22Rv1 (cell line): ENCODE results near the gene PGM1.

Experiments
- ZFX ChIP-seq: fragments of 450-650 bp; IDR thresholded peaks from 2 replicates; pipeline ENCODE4 v1.6.1; 2017; ENCODE audit warnings: antibody characterized with exemption, borderline replicate concordance
- TF ChIP-seq, protein P1 (sequence below): fragments of 450-650 bp; IDR thresholded peaks from 2 replicates; pipeline ENCODE4 v1.5.1; 2017; ENCODE audit warnings: mild to moderate bottlenecking

DNA sequence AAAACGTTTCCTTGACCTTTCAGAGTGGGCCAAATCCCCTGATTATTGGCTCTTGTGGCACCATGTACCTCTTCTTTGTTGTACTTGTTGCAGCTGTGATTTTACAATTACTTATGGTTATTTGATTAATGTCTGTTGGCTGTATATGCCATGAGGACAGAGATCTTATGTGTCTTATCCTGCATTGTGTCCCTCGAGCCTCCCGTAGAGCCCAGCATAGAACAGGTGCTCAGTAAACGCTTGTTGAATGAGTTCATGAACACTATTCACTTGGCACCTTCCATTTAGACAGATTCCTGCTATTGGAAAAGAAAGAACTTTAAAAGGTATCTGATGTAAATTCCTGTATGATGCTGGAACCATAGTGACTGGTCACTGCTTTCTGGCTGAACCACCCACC, 48.4 kb downstream of the PGM1 start:
- TF ChIP-seq, protein P1, sequence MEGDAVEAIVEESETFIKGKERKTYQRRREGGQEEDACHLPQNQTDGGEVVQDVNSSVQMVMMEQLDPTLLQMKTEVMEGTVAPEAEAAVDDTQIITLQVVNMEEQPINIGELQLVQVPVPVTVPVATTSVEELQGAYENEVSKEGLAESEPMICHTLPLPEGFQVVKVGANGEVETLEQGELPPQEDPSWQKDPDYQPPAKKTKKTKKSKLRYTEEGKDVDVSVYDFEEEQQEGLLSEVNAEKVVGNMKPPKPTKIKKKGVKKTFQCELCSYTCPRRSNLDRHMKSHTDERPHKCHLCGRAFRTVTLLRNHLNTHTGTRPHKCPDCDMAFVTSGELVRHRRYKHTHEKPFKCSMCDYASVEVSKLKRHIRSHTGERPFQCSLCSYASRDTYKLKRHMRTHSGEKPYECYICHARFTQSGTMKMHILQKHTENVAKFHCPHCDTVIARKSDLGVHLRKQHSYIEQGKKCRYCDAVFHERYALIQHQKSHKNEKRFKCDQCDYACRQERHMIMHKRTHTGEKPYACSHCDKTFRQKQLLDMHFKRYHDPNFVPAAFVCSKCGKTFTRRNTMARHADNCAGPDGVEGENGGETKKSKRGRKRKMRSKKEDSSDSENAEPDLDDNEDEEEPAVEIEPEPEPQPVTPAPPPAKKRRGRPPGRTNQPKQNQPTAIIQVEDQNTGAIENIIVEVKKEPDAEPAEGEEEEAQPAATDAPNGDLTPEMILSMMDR: no peak
- no peak for TF ChIP-seq ZFX
